KOPT-K1 (cell line): ENCODE results near the gene ITGA6.
A peak's percentile ranks its signal among the peaks of the same experiment; 100 is the strongest.

Experiments used
- H3K27ac ChIP-seq: fragments of 200-600 bp; sonication (generic); 2 replicates; pipeline ENCODE4 v1.5.1; 2016; ENCODE audit warnings: antibody characterized with exemption, mild to moderate bottlenecking, low read depth, low read length; ENCODE audit not compliant: poor library complexity, severe bottlenecking
- H3K36me3 ChIP-seq: fragments of 200-600 bp; sonication (generic); 2 replicates; pipeline ENCODE4 v1.5.1; 2017; ENCODE audit warnings: antibody characterized with exemption, mild to moderate bottlenecking, low read length, moderate library complexity; ENCODE audit not compliant: insufficient read depth
- H3K9me3 ChIP-seq: fragments of 200-600 bp; sonication (generic); 2 replicates; pipeline ENCODE4 v1.5.1; 2017; ENCODE audit warnings: antibody characterized with exemption, low read length, mild to moderate bottlenecking; ENCODE audit not compliant: insufficient read depth, poor library complexity, severe bottlenecking

ITGA6 gene

DNA sequence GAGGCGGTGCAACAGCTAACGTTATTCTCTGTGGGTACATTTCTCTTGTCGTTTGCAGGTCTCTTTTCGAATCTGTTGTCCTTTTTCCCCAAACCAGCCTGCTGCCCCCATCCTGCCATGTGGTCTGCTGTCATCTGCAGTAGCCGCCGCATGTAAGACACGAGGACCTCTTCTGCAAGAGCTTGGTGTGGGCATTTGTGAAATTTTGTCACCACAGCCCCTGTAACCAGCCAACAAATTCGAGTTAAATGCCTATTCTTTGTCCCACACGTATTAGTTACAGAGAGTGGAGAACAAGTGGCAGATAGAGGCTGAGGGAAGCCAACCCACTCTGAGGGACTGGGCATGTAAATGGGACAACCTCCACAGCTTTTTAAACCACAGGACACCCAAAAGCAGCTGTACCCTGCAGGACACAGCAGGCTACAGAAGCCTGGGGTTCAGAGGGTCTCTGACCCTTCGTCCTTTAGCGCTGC is 35.0 kb downstream of the ITGA6 start:
- Histone ChIP-seq H3K36me3 (no peaks in the 10 kb centered on the region), H3K9me3 (no peaks in the 10 kb centered on the region), H3K27ac (peak overlapping the region; percentile 71)

- no peaks in the 10 kb centered on the region for H3K36me3 ChIP-seq
- H3K9me3 ChIP-seq, result no peaks in the 10 kb centered on the region
- peak overlapping the region; percentile 71 for H3K27ac ChIP-seq
Measured at GRCh38 chr2:172462849-172463381, 35.5 kb downstream of the ITGA6 start.

- Histone ChIP-seq H3K9me3 (no peaks in the 10 kb centered on the region), H3K27ac (peak overlapping the region; percentile 71), H3K36me3 (no peaks in the 10 kb centered on the region)
Measured at GRCh38 chr2:172464400-172465129, 37.2 kb downstream of the ITGA6 start.

- Histone ChIP-seq H3K27ac (peak overlapping the region; percentile 45), H3K9me3 (no peaks in the 10 kb centered on the region), H3K36me3 (no peaks in the 10 kb centered on the region)
Measured at GRCh38 chr2:172465417-172466334, 38.3 kb downstream of the ITGA6 start.

DNA sequence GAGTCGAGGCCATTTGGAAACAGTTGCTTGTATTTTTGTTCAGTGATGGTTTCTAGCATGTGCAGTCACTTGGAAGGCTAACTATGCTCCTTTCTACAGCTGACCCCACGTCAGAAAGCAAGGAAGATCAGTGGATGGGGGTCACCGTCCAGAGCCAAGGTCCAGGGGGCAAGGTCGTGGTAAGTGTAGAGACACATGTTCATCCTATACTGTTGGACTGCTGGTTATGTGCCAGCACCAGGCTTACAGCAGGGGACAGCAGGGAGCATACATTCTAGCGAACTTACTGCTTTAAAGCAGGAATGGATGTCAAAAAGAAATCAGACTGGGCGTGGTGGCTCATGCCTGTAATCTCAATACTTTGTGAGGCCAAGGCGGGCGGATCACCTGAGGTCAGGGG is 40.0 kb downstream of the ITGA6 start:
- Histone ChIP-seq H3K36me3 (no peaks in the 10 kb centered on the region), H3K9me3 (no peaks in the 10 kb centered on the region), H3K27ac (no peak overlapping the region)

- H3K9me3 ChIP-seq, result no peaks in the 10 kb centered on the region
- no peak overlapping the region for H3K27ac ChIP-seq
- H3K36me3 ChIP-seq, result no peaks in the 10 kb centered on the region
Measured at GRCh38 chr2:172470958-172471922, 43.9 kb downstream of the ITGA6 start.

DNA sequence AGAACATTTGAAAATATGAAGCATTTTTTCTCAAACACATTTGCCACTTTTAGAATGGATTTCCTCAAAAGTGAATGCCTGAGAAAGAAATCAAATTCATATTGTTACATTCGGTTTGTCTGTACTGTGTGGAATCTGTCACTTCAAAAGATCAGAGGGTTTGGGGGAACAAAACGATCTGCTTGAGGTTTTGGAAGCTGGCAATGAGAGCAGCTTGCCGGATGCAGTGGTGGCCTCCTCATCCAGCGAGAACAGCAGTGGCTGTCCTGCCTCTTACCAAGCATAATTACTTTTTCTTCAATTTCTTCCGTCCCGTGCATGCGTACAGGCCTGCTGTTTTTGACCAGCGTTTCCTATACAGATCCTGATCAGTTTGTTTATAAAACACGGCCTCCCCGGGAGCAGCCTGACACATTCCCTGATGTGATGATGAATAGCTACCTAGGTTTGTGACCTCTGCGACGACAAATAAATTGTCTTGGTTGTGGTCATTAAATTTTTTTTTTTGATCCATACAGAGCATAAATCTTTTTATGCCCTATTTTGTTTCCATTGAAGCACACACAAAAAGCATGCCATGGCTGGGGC is 45.2 kb downstream of the ITGA6 start:
- Histone ChIP-seq H3K36me3 (no peaks in the 10 kb centered on the region), H3K9me3 (no peaks in the 10 kb centered on the region), H3K27ac (peak overlapping the region; percentile 16)

GRCh38 chr2:172473167-172473566 is 45.8 kb downstream of the ITGA6 start:
- H3K27ac ChIP-seq, result no peak overlapping the region
- H3K9me3 ChIP-seq, result no peaks in the 10 kb centered on the region
- H3K36me3 ChIP-seq, result no peaks in the 10 kb centered on the region

- Histone ChIP-seq H3K27ac (no peak overlapping the region), H3K36me3 (no peaks in the 10 kb centered on the region), H3K9me3 (no peaks in the 10 kb centered on the region)
Measured at GRCh38 chr2:172478353-172478752, 51.0 kb downstream of the ITGA6 start.

DNA sequence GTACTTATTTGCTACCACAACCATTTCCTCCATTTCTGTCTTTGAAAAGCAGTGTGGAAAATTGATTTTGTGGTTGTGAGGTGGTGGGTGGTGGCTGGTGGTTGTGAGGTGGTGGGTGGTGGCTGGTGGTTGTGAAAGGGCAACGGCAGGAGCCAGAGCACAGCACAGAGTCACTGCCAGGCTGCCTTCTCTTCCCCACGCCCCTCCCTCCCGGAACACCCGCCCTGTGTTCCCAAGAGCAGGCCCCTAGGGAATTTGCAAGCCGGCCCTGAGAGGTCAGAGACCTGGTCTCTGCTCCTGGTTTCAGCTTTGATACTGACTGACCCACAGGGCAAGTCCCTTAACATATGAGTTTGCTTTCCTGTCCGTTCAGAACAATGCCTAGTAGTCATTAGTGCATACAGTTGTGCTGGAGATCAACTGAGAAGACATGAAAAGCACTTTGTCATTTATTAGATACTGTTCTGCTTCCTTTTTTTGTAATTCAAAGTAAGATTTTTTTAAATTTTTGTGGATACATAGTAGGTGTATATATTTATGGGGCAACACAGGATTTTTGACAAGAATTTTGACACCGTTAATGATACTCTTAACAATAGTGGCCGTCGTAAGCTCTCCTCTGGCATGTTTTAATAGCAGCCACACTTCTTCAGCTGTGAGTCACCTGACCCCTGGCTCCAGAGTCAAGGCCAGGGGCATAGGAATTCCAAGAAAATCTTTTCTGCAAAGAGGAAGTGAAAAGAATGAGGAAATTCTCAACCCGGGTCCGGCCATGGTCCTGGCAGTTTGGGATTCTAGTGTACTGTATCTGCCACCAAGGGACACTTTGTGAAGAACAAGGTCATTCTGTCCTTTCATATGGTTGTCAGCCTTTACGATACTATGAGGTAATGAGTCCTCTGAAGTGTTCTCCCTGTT is 53.2 kb downstream of the ITGA6 start:
- H3K36me3 ChIP-seq, result no peaks in the 10 kb centered on the region
- H3K27ac ChIP-seq, result no peak overlapping the region
- H3K9me3 ChIP-seq, result no peaks in the 10 kb centered on the region

DNA sequence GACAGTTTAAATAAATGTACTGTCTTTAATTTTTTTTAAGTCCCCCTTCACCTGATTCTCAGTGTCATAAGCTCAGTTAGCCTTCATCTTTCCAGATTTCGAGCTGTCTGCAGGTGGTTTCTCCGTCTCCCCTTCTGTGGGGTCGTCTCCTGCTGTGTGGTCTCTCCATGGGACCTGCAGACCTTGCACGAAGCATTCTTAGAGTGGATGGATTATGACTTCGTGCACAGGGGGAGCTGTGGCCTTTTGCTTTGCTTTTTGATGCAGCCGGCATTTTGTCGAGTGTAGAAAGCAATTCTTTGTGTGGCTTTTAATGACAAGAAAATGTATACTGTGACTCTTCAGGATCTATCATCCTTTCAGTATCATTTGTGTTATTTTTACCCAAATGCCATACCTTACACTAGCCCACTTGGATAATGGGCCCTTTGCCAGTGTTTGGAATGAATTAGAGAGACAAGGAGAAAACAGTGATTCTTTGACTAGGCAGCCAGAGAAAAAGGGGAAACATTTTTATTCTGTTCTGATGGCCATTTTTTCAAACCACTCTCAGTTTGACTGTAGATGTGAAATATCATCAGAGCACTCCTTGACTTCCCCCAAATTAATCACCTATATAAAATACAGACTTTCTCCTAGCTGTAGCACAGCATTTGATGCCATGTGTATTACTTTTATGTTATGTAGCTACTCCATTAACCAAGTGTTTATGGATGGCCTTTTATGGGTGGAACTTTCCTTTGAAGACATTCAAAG is 54.3 kb downstream of the ITGA6 start:
- Histone ChIP-seq H3K9me3 (no peaks in the 10 kb centered on the region), H3K27ac (no peak overlapping the region)

DNA sequence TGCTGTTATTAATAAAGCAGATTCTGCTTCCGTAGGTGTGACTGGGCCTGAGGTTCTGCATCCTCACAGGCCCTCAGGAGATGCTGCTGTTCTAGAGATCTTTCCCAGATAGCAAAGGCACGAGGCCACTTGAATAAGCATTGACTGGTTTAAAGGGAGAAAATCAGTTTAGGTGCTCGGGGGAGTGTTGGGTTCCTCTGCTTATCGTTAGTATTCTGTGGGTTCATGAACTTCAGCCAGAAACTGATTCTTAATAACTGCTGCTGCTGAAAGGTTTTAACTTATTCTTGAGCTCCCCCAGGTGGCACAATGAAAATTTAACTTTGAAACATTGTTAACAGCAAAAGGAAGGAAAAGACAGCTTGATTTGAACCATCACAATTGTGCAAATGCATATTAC is 56.9 kb downstream of the ITGA6 start:
- H3K27ac ChIP-seq, result no peak overlapping the region
- H3K36me3 ChIP-seq, result peaks cover 14% of the 10 kb centered on the region; the same call in 1 of the 2 replicates
- no peaks in the 10 kb centered on the region for H3K9me3 ChIP-seq

More for the DNA sequence above, 54.3 kb downstream of the ITGA6 start:
- H3K36me3 ChIP-seq, result no peaks in the 10 kb centered on the region

DNA sequence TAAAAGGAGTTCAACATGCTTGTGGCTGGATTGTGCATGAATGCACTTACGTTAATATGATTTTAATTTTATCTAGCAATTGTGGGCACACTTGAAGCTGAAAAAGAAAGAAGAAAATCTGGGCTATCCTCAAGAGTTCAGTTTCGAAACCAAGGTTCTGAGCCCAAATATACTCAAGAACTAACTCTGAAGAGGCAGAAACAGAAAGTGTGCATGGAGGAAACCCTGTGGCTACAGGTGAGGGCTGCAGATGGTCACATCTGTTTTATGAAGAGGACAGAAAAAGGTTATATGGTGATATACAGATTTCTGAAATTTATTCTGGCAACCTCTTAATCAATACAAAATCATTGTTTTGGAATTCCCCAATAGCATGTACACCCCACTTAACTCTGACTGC is 57.3 kb downstream of the ITGA6 start:
- Histone ChIP-seq H3K9me3 (no peaks in the 10 kb centered on the region), H3K36me3 (peaks cover 14% of the 10 kb centered on the region; the same call in 1 of the 2 replicates), H3K27ac (no peak overlapping the region)
